GM12875 (cell line): ENCODE data around the gene RHBDD2.
"Not testable (repeated sequence)": the region's sequence is repeated elsewhere in the genome, so short reads cannot be mapped to it uniquely, and the experiment has no call there.

ENCODE experiments used
- H3K4me3 ChIP-seq: one replicate; pipeline ENCODE4 v1.5.1; 2011; ENCODE audit warnings: low read depth, low read length, control low read depth
- TF ChIP-seq, protein P1 (sequence below): IDR thresholded peaks from 2 replicates; pipeline ENCODE4 v1.5.1; 2011; ENCODE audit warnings: low read depth, mild to moderate bottlenecking, control low read depth, inconsistent platforms, low read length, moderate library complexity, borderline replicate concordance; ENCODE audit not compliant: insufficient read depth

RHBDD2 gene

DNA sequence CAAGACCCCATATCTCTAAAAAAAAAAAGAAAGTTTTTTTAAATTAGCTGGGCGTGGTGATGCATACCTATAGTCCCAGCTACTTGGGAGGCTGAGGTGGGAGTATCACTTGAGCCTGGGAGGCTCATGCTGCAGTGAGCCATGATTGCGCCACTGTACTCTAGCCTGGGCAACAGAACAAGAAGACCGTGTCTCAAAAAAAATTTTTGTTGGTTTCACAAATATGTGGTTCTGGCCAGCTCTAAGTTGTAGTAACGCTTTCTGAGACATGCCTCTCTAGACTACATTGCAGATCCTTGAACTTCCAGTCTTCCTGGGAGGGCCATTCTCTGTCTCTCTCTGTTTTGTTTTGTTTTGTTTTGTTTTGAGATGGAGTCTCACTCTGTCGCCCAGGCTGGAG, 24.6 kb upstream of the RHBDD2 start:
- H3K4me3 ChIP-seq, result no peak overlapping the region
- TF ChIP-seq, protein P1, sequence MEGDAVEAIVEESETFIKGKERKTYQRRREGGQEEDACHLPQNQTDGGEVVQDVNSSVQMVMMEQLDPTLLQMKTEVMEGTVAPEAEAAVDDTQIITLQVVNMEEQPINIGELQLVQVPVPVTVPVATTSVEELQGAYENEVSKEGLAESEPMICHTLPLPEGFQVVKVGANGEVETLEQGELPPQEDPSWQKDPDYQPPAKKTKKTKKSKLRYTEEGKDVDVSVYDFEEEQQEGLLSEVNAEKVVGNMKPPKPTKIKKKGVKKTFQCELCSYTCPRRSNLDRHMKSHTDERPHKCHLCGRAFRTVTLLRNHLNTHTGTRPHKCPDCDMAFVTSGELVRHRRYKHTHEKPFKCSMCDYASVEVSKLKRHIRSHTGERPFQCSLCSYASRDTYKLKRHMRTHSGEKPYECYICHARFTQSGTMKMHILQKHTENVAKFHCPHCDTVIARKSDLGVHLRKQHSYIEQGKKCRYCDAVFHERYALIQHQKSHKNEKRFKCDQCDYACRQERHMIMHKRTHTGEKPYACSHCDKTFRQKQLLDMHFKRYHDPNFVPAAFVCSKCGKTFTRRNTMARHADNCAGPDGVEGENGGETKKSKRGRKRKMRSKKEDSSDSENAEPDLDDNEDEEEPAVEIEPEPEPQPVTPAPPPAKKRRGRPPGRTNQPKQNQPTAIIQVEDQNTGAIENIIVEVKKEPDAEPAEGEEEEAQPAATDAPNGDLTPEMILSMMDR, result no peak

DNA sequence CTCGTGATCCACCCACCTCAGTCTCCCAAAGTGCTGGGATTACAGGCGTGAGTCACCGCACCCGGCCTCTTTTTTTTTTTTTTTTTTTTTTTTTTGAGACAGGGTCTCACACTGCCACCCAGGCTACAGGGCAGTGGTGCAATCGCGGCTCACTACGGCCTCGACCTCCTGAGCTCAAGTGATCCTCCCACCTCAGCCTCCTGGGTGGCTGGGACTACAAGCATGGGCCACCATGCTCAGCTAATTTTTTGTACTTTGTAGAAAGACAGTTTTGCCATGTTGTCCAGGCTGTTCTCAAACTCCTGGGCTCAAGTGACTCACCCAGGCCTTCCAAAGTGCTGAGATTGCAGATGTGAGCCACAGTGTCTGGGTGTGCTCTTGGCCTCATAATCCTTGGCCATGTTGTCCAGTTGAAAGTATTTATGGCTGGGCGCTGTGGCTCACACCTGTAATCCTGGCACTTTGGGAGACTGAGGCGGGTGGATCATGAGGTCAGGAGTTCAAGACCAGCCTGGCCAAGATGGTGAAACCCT, 24.0 kb upstream of the RHBDD2 start:
- H3K4me3 ChIP-seq, result not testable (repeated sequence)

DNA sequence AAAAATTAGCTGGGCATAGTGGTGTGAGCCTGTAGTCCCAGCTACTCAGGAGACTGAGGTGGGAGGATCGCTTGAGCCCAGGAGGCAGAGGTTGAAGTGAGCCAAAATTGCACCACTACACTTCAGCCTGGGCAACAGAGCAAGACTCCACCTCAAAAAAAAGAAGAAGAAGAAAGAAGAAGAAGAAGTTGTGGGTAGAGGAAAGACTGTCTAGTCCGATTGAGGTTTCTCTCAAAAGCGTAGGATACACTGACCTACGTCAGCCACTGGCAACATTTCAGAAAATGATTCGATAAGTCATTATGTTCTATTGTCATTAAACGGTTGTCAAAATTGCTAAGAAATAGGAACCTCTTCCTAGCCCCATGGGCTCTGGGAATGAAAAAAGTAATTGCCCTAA, 22.3 kb upstream of the RHBDD2 start:
- TF ChIP-seq, protein P1, result no peak
- H3K4me3 ChIP-seq, result no peak overlapping the region

DNA sequence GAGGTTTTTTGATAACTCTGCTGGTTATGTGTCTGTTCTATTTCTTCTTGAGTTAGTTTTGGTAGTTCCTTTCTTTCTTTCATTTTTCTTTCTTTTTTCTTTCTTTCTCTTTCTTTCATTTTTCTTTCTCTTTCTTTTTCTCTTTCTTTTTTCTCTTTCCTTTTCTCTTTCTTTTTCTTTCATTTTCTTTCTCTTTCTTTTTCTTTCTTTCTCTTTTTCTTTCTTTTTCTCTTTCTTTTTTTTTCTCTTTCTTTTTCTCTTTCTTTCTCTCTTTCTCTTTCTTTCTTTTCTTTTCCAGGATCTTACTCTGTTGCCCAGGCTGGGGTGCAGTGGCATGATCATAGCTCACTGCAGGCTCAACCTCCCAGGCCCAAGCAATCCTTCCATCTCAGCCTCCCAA, 20.4 kb upstream of the RHBDD2 start:
- H3K4me3 ChIP-seq, result no peak overlapping the region
- TF ChIP-seq, protein P1, result no peak

DNA sequence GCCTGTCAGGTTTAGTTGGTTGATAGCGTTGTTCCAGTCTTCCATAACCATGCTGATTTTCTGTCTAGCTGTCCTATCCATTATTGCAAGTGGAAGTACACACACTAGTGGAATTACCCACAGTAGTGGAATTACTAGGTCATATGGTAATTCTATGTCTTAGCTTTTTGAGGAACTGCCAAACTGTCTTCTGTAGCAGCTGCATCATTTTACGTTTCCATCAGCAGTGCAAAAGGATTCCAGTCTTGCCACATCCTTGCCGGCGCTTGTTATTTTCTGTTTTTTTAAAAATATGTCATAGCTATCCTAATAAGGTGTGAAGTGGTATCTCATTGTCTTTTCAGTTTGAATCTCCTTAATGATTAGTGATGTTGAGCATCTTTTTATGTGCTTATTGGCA, 17.2 kb upstream of the RHBDD2 start:
- TF ChIP-seq, protein P1, result no peak

DNA sequence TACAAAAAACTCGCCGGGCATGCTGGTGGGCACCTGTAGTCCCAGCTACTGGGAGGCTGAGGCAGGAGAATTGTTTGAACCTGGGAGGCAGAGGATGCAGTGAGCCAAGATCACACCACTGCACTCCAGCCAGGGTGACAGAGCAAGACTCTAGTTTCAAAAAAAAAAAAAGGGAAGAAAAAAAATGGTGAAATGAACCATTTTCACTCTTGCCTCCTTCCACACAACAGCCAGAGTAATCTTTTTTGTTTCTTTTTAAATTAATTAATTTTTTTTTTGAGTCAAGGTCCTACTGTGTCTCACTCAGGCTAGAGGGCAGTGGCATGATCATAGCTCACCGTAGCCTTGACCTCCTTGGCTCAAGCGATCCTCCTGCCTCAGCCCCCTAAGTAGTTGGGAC, 14.6 kb upstream of the RHBDD2 start:
- H3K4me3 ChIP-seq, result not testable (repeated sequence)

More for the DNA sequence above, 17.2 kb upstream of the RHBDD2 start:
- H3K4me3 ChIP-seq, result no peak overlapping the region

DNA sequence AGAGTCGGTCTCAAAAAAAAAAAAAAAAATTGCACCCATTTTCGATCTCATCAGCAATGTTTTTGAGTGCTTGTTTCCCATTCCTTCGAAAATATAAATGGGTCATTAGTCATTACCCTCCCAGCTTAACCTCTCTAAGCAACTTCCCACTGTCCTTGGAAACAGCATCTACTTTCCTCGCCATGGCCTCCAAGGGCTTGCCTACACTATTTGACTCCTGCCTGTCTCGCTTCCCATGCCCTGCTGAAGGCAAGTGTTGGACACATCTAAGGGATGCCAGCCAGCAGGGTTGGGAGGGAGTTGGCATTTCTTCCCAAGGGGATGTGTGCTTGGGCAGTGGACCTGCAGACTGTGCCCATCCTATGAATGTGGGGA, 12.7 kb upstream of the RHBDD2 start:
- TF ChIP-seq, protein P1, result no peak

DNA sequence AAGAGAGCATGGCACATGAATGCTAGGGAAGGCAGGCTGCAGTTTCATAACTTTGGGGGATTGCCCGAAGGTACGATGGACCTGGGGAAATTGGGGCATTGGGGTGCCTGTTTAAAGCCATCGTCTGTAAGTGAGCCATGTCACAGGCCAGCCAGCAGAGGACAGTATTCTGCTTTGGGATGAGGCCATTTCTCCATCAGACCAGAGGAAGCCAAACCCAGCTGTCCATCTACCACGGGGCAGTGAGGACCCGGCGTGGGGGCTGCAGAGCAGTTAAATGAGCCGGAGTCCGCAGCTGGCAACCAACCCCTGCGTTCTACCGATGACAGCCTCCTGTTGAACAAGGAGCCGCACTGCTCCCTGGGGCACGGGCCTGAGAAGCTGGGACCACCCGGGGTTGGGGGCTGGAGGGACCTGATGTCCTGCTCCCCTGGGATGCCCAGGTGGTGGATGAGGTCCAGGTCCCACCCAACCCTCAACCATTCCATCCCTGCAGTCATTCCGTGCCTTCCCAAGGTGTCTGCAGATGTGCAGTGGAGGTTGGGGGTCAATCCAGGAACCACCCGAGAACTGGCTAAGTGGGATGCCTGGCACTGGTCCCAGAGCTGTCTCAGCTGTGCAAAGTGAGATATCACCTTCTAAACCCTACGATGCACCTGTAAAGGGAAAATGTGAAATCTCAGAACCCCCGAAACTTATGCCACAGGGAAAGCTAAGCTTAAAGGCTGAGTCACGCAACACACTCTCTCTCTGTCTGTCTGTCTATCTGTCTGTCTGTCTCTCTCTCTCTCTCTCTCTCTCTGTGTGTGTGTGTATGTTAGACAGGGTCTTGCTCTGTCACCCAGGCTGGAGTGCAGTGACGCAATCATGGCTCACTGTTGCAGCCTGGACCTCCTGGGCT, 12.1 kb upstream of the RHBDD2 start:
- no peak overlapping the region for H3K4me3 ChIP-seq
- TF ChIP-seq, protein P1, result peak; percentile 98

More for the DNA sequence above, 12.7 kb upstream of the RHBDD2 start:
- H3K4me3 ChIP-seq, result no peak overlapping the region
